Testis (tissue), 3 donors: ENCODE measurements around the gene COPG2. TPM values are rescaled to one million over a fixed set of nuclear protein-coding genes. Genes with fewer than 3 reads are reported as not detected.
"Not testable (repeated sequence)": the region's sequence is repeated elsewhere in the genome, so short reads cannot be mapped to it uniquely, and the experiment has no call there.

Experiments used
- DNase-seq: peaks from one replicate; pipeline ENCODE4 v3.0.0-alpha.2; 2019
- H3K27ac ChIP-seq, 2 donors: fragments of 200-600 bp; sonication (generic); one replicate each; pipeline ENCODE4 v1.5.1; 2019
- H3K27me3 ChIP-seq: fragments of 200-600 bp; sonication (generic); one replicate; pipeline ENCODE4 v1.5.1; 2019
- H3K36me3 ChIP-seq: fragments of 200-600 bp; sonication (generic); one replicate; pipeline ENCODE4 v1.5.1; 2017; ENCODE audit warnings: low read depth; ENCODE audit errors: missing control alignments
- H3K4me1 ChIP-seq: fragments of 200-600 bp; sonication (generic); one replicate; pipeline ENCODE4 v1.5.1; 2019
- H3K4me3 ChIP-seq, 2 donors: fragments of 200-600 bp; sonication (generic); one replicate each; pipeline ENCODE4 v1.5.1; 2017 to 2019
- H3K9me3 ChIP-seq: fragments of 200-600 bp; sonication (generic); one replicate; pipeline ENCODE4 v1.5.1; 2017
- CTCF ChIP-seq, 3 experiments: fragments of 450-650 bp in 2 of 3; fragments of 200-600 bp in 1 of 3; sonication (generic) in 1 of 3; IDR thresholded peaks; one replicate each; pipeline ENCODE4 v1.5.1; 2016 to 2019; ENCODE audit warnings: antibody characterized with exemption in 3 of 3, mild to moderate bottlenecking in 2 of 3, moderate library complexity in 1 of 3
- POLR2A ChIP-seq: fragments of 450-650 bp; IDR thresholded peaks from one replicate; pipeline ENCODE4 v1.6.1; 2017; ENCODE audit warnings: antibody characterized with exemption, mild to moderate bottlenecking, moderate library complexity
- WGBS, 2 donors: methylation state at CpG; one replicate each; pipeline ENCODE4 v1.1.5; 2018; 5-methylcytosine and 5-hydroxymethylcytosine counted together
- intact Hi-C: fragments of 100-400 bp; cut with DNase I; formaldehyde crosslinking; loops from one replicate; pipeline ENCODE4 v1.15.1; 2023; ENCODE audit warnings: low total_unique reads
- polyA plus RNA-seq: library from polyadenylated mRNA; stranded (reverse); fragments of 350-450 nt; fragmentation: Illumina TruSeq; extraction: RNeasy Lipid Tissue Mini Kit (QIAGEN cat#74804); gene quantifications from one replicate; pipeline ENCODE4 v1.2.3, GENCODE V29; 2014; ENCODE audit warnings: low read depth, low replicate concordance; ENCODE audit not compliant: insufficient read depth
- total RNA-seq, 2 donors: library from RNA; depleted of rRNA; stranded (reverse); fragments of >200 nt; gene quantifications; one replicate each; pipeline ENCODE4 v1.2.3, GENCODE V29; 2016

The COPG2 gene
- total and polyA plus RNA-seq, 3 donors from 2014 or later: 41.8 to 51.0 (median 44.2) TPM

GRCh38 chr7:130614449-130614848 is 54.1 kb downstream of the COPG2 start:
- DNase-seq: no peak
- Histone ChIP-seq H3K9me3 (no peaks in the 10 kb centered on the region), H3K36me3 (no peaks in the 10 kb centered on the region), H3K4me1 (no peaks in the 10 kb centered on the region), H3K4me3 (no peak overlapping the region), H3K27ac (no peak overlapping the region), H3K27me3 (no peaks in the 10 kb centered on the region)
- 97 to 100% methylated on average over 1 of the region's 1 CpG for WGBS, 2 donors
- TF ChIP-seq CTCF (IDR thresholded peaks at IDR 0.05): no peak
- no peak for TF ChIP-seq POLR2A
- intact Hi-C loops: no loop called here

- Histone ChIP-seq H3K27ac (no peak overlapping the region), H3K4me1 (no peaks in the 10 kb centered on the region), H3K36me3 (no peaks in the 10 kb centered on the region), H3K9me3 (no peaks in the 10 kb centered on the region), H3K27me3 (no peaks in the 10 kb centered on the region), H3K4me3 (no peak overlapping the region)
- WGBS, 2 donors: 80 to 82% methylated on average over 4 of the region's 4 CpGs
- TF ChIP-seq POLR2A: no peak
- TF ChIP-seq CTCF (IDR thresholded peaks at IDR 0.05): no peak
- intact Hi-C loops: no loop called here
- no peak for DNase-seq
These were observed 57.3 kb downstream of the COPG2 start for GRCh38 chr7:130611218-130611617.

- H3K36me3 ChIP-seq, H3K27me3 ChIP-seq, H3K4me3 ChIP-seq, intact Hi-C loops, H3K4me1 ChIP-seq, H3K9me3 ChIP-seq, DNase-seq, H3K27ac ChIP-seq: not testable (repeated sequence)
- WGBS, 2 donors: 92 to 100% methylated on average over 2 of the region's 2 CpGs
These were observed 61.5 kb downstream of the COPG2 start for GRCh38 chr7:130607066-130607465.

GRCh38 chr7:130606161-130606560 is 62.4 kb downstream of the COPG2 start:
- no peaks in the 10 kb centered on the region for H3K27me3 ChIP-seq
- TF ChIP-seq POLR2A: no peak
- no peak for TF ChIP-seq CTCF (IDR thresholded peaks at IDR 0.05)
- WGBS, 2 donors: 97 to 100% methylated on average over 1 of the region's 1 CpG
- H3K9me3 ChIP-seq: no peaks in the 10 kb centered on the region
- intact Hi-C loops: no loop called here
- no peaks in the 10 kb centered on the region for H3K36me3 ChIP-seq
- no peaks in the 10 kb centered on the region for H3K4me1 ChIP-seq
- H3K4me3 ChIP-seq: no peak overlapping the region
- DNase-seq: no peak
- no peak overlapping the region for H3K27ac ChIP-seq

- Histone ChIP-seq H3K4me1 (no peaks in the 10 kb centered on the region), H3K27ac (no peak overlapping the region), H3K4me3 (no peak overlapping the region), H3K27me3 (no peaks in the 10 kb centered on the region), H3K36me3 (no peaks in the 10 kb centered on the region), H3K9me3 (no peaks in the 10 kb centered on the region)
- 94 to 96% methylated on average over 3 of the region's 3 CpGs for WGBS, 2 donors
- DNase-seq: no peak
- no peak for TF ChIP-seq POLR2A
- TF ChIP-seq CTCF (IDR thresholded peaks at IDR 0.05): no peak
- intact Hi-C loops: no loop called here
These were observed 70.5 kb downstream of the COPG2 start for GRCh38 chr7:130598056-130598455.
